Activated B cell treated with CpG ODN at 0.5 μM for 24 hours (primary cell): ENCODE data around the gene FSTL4. TPM values are rescaled to one million over a fixed set of nuclear protein-coding genes. Genes with fewer than 3 reads are reported as not detected.
A peak's percentile ranks its signal among the peaks of the same experiment; 100 is the strongest.

Experiments
- ATAC-seq: fragments of 200-7000 bp; cut with Tn5 transposase; one replicate; pipeline ENCODE4 v1.10.0; 2021; ENCODE audit warnings: low read depth, mild to moderate bottlenecking, moderate library complexity
- CTCF ChIA-PET: fragments of 350-600 bp; sonication (Branson Sonifier 250); formaldehyde crosslinking; loops from one replicate; lab custom pipeline; 2021; ENCODE audit warnings: antibody characterized with exemption; lab: Charles Lee
- POLR2A ChIA-PET: fragments of 350-600 bp; sonication (Branson Sonifier 250); formaldehyde crosslinking; loops from one replicate; lab custom pipeline; 2021; ENCODE audit warnings: antibody characterized with exemption; lab: Charles Lee
- DNase-seq: peaks from one replicate; pipeline ENCODE4 v3.0.0; 2022
- H3K27ac Mint-ChIP-seq: one replicate; pipeline ENCODE4 v1.8.0; 2020; ENCODE audit warnings: mixed read lengths
- H3K27me3 Mint-ChIP-seq: one replicate; pipeline ENCODE4 v1.8.0; 2021; ENCODE audit warnings: mixed read lengths
- H3K36me3 Mint-ChIP-seq: one replicate; pipeline ENCODE4 v1.8.0; 2021; ENCODE audit warnings: low read depth, mixed read lengths
- H3K4me1 Mint-ChIP-seq: one replicate; pipeline ENCODE4 v1.8.0; 2021; ENCODE audit warnings: mixed read lengths
- H3K4me3 Mint-ChIP-seq: one replicate; pipeline ENCODE4 v1.8.0; 2020; ENCODE audit warnings: mild to moderate bottlenecking, mixed read lengths
- H3K9me3 Mint-ChIP-seq: one replicate; pipeline ENCODE4 v1.8.0; 2020; ENCODE audit warnings: mixed read lengths
- CTCF ChIP-seq: fragments of 200-600 bp; IDR thresholded peaks from one replicate; pipeline ENCODE4 v1.8.0; 2022; ENCODE audit warnings: antibody characterized with exemption, mild to moderate bottlenecking
- intact Hi-C: fragments of 100-400 bp; cut with micrococcal nuclease; formaldehyde crosslinking; loops from one replicate; pipeline ENCODE4 v1.15.1; 2024
- total RNA-seq: library from RNA; stranded (reverse); gene quantifications from 2 replicates; pipeline ENCODE4 v1.2.3, GENCODE V29; 2022

The FSTL4 gene
- total RNA-seq, 1 donor from 2014 or later = 1.7 TPM

GRCh38 chr5:133627180-133627579 is 14.8 kb upstream of the FSTL4 start:
- Mint-ChIP-seq H3K9me3 (peaks cover 5% of the 10 kb centered on the region), H3K36me3 (no peaks in the 10 kb centered on the region), H3K27ac (no peak overlapping the region), H3K4me1 (no peaks in the 10 kb centered on the region), H3K27me3 (peaks cover 31% of the 10 kb centered on the region), H3K4me3 (no peak overlapping the region)
- ATAC-seq (peak; percentile 85), DNase-seq (no peak)
- ChIA-PET CTCF (no interaction called here), POLR2A (no interaction called here)
- intact Hi-C loops = no loop called here
- TF ChIP-seq CTCF = no peak

- intact Hi-C loops = no loop called here
- CTCF ChIA-PET = interaction anchor here (1.7 kb wide), 1 partner anchor 13 kb away, joined by 5 read pairs; no protein-coding TSS in a partner anchor
- no peaks in the 10 kb centered on the region for H3K36me3 Mint-ChIP-seq
- H3K9me3 Mint-ChIP-seq = no peaks in the 10 kb centered on the region
- POLR2A ChIA-PET = no interaction called here
- peaks cover 19% of the 10 kb centered on the region for H3K27me3 Mint-ChIP-seq
- DNase-seq (no peak), ATAC-seq (no peak)
- H3K27ac Mint-ChIP-seq = no peak overlapping the region
- H3K4me1 Mint-ChIP-seq = no peaks in the 10 kb centered on the region
- TF ChIP-seq CTCF = no peak
- H3K4me3 Mint-ChIP-seq = no peak overlapping the region
Measured at GRCh38 chr5:133624316-133624715, 12.0 kb upstream of the FSTL4 start.

GRCh38 chr5:133618141-133618540 is 5.8 kb upstream of the FSTL4 start:
- H3K27me3 Mint-ChIP-seq = peaks cover 37% of the 10 kb centered on the region

GRCh38 chr5:133613743-133614142 is 1.4 kb upstream of the FSTL4 start:
- Mint-ChIP-seq H3K27ac (no peak overlapping the region), H3K4me1 (peaks cover 19% of the 10 kb centered on the region), H3K9me3 (no peaks in the 10 kb centered on the region), H3K27me3 (peaks cover 45% of the 10 kb centered on the region), H3K4me3 (no peak overlapping the region), H3K36me3 (no peaks in the 10 kb centered on the region)
- ChIA-PET CTCF (interaction anchor here (1.1 to 1.3 kb wide), 2 partner anchors 190 to 256 kb away, joined by 3 read pairs; no protein-coding TSS in a partner anchor), POLR2A (no interaction called here)
- DNase-seq (no peak), ATAC-seq (no peak)
- intact Hi-C loops = loop anchor here (10.0 kb wide), 1 partner anchor 251 kb away; no protein-coding TSS in a partner anchor
- TF ChIP-seq CTCF = no peak

More at GRCh38 chr5:133618141-133618540, 5.8 kb upstream of the FSTL4 start:
- no peak overlapping the region for H3K27ac Mint-ChIP-seq
- ChIA-PET POLR2A (no interaction called here), CTCF (no interaction called here)
- H3K9me3 Mint-ChIP-seq = no peaks in the 10 kb centered on the region
- DNase-seq = no peak
- H3K4me3 Mint-ChIP-seq = no peak overlapping the region
- intact Hi-C loops = loop anchor here (10.0 kb wide), 1 partner anchor 247 kb away; no protein-coding TSS in a partner anchor
- H3K36me3 Mint-ChIP-seq = no peaks in the 10 kb centered on the region
- H3K4me1 Mint-ChIP-seq = peaks cover 4% of the 10 kb centered on the region
- TF ChIP-seq CTCF = no peak
- no peak for ATAC-seq

- peaks cover 19% of the 10 kb centered on the region for H3K4me1 Mint-ChIP-seq
- H3K27me3 Mint-ChIP-seq = peaks cover 48% of the 10 kb centered on the region
- no peak for ATAC-seq
- DNase-seq = no peak
- no peak for TF ChIP-seq CTCF
- no peaks in the 10 kb centered on the region for H3K36me3 Mint-ChIP-seq
- intact Hi-C loops = loop anchor here (10.0 kb wide), 1 partner anchor 252 kb away; no protein-coding TSS in a partner anchor
- CTCF ChIA-PET = interaction anchor here (1.1 to 1.3 kb wide), 2 partner anchors 190 to 256 kb away, joined by 3 read pairs; no protein-coding TSS in a partner anchor
- H3K4me3 Mint-ChIP-seq = peak overlapping the region; percentile 77
- POLR2A ChIA-PET = interaction anchor here (1.0 kb wide), 1 partner anchor 129 kb away, joined by 3 read pairs; no protein-coding TSS in a partner anchor
- H3K9me3 Mint-ChIP-seq = no peaks in the 10 kb centered on the region
- no peak overlapping the region for H3K27ac Mint-ChIP-seq
Measured at GRCh38 chr5:133613184-133613583, 843 bp upstream of the FSTL4 start.
